Measurements from ENCODE around the gene ZNRF2. TPM values are rescaled to one million over a fixed set of nuclear protein-coding genes. Genes with fewer than 3 reads are reported as not detected.

ZNRF2 gene
- total RNA-seq, 2 donors from 2014 or later: 20.2 to 29.4 TPM

DNA sequence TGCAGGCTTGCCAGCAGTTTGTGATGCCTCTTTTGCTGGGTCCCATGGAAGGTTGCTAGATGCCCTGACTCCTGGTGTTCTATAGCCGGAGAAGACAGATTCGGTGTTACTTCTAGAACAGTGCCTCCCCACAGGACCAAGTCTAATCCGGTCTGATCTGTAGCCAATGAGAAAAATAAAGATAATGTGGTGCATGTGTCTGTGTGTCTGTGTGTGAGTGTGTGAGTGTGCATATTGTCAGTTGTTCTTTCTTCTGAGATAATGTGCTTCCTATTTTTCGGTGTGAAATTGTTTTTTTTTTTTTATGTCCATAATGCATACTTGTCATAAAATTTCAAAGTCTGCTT is 29.7 kb upstream of the ZNRF2 start:
- Histone ChIP-seq H3K4me3 (no peak overlapping the region), H3K27ac (no peak overlapping the region), H3K27me3 (replicated peaks; ENCODE audit: insufficient read depth) (no peaks in the 10 kb centered on the region), H3K4me1 (ENCODE audit: control insufficient read depth in 1 of 2, low read depth in 2 of 2) (peaks cover 8 to 20% of the 10 kb centered on the region in 2 donors), H3K36me3 (no peaks in the 10 kb centered on the region), H3K9me3 (no peaks in the 10 kb centered on the region)
- DNase-seq (ENCODE audit: low spot score) (no peak), ATAC-seq (ENCODE audit: insufficient number of reproducible peaks, low FRiP score, low read depth) (no peak)
- TF ChIP-seq CTCF (IDR thresholded peaks at IDR 0.05): no peak

DNA sequence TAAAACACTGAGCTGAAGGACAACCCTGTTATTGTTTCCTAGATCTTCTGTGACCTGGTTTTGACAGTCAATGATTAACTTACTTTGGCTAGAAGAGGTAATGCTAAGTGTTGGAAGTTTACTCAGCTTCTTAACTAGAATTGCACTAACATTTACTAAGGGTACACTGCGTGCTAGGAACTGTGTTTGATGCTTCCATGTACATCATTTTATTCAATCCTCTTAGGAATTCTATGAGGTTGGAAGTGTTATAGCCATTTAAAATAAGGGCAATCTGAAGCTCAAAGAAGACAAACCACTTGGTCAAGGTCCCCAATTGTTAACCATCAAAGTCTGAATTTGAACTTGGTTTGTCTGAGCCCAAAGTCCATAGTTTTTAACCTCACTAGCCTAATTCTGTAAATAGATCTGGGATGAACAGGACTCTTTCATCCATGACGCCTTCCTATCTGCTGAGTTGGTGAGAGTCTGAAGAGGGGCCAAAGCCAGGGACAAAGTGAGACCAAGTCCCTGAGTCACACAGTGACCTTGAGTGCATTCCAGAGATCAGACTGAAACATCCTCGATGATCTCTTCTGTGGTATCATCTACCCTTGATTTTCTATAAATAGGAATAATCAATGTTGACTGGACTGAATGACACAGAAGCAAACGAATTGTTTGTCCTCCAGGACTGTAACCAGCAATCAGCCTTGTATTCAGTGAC is 29.2 kb upstream of the ZNRF2 start:
- Histone ChIP-seq H3K9me3 (no peaks in the 10 kb centered on the region), H3K4me1 (ENCODE audit: control insufficient read depth in 1 of 2, low read depth in 2 of 2) (peaks cover 8 to 20% of the 10 kb centered on the region in 2 donors), H3K4me3 (no peak overlapping the region), H3K36me3 (no peaks in the 10 kb centered on the region), H3K27me3 (replicated peaks; ENCODE audit: insufficient read depth) (no peaks in the 10 kb centered on the region), H3K27ac (no peak overlapping the region)
- no peak for ATAC-seq (ENCODE audit: insufficient number of reproducible peaks, low FRiP score, low read depth)
- no peak for DNase-seq (ENCODE audit: low spot score)
- no peak for TF ChIP-seq CTCF (IDR thresholded peaks at IDR 0.05)

- Histone ChIP-seq H3K27me3 (replicated peaks; ENCODE audit: insufficient read depth) (no peaks in the 10 kb centered on the region), H3K9me3 (no peaks in the 10 kb centered on the region), H3K36me3 (no peaks in the 10 kb centered on the region), H3K4me3 (no peak overlapping the region), H3K4me1 (ENCODE audit: control insufficient read depth in 1 of 2, low read depth in 2 of 2) (peaks cover 8 to 20% of the 10 kb centered on the region in 2 donors), H3K27ac (no peak overlapping the region)
- no peak for TF ChIP-seq CTCF (IDR thresholded peaks at IDR 0.05)
- DNase-seq (ENCODE audit: low spot score) (no peak), ATAC-seq (ENCODE audit: insufficient number of reproducible peaks, low FRiP score, low read depth) (no peak)
Measured at GRCh38 chr7:30256349-30256858, 28.0 kb upstream of the ZNRF2 start.

DNA sequence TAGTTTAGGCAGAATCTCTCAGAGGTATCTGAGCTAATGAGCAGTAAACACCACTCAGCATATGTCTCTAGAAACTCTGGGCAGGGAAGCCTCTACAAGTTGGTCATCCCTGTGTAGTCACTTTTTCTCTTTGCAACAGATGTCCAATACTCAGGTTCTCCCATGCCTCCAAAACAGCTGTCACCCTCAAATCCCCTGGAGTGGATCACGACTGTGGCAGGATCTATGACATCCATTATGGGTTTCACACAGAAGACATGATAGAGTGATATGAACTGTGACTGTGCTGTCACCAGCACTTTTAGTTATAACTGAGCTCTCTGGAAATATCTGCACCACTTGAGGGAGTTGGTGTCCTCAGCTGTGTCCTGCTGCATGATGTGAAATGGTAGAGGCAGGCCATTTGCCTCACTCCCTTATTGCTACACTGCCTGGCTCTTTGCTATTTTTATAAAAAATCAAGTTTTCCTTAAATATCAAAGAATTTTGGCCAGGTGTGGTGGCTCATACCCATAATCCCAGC is 24.1 kb upstream of the ZNRF2 start:
- Histone ChIP-seq H3K4me1 (ENCODE audit: control insufficient read depth in 1 of 2, low read depth in 2 of 2) (no peaks in the 10 kb centered on the region), H3K4me3 (no peak overlapping the region), H3K9me3 (no peaks in the 10 kb centered on the region), H3K36me3 (no peaks in the 10 kb centered on the region), H3K27ac (no peak overlapping the region), H3K27me3 (replicated peaks; ENCODE audit: insufficient read depth) (no peaks in the 10 kb centered on the region)
- ATAC-seq (ENCODE audit: insufficient number of reproducible peaks, low FRiP score, low read depth): no peak
- DNase-seq (ENCODE audit: low spot score): no peak
- no peak for TF ChIP-seq CTCF (IDR thresholded peaks at IDR 0.05)

DNA sequence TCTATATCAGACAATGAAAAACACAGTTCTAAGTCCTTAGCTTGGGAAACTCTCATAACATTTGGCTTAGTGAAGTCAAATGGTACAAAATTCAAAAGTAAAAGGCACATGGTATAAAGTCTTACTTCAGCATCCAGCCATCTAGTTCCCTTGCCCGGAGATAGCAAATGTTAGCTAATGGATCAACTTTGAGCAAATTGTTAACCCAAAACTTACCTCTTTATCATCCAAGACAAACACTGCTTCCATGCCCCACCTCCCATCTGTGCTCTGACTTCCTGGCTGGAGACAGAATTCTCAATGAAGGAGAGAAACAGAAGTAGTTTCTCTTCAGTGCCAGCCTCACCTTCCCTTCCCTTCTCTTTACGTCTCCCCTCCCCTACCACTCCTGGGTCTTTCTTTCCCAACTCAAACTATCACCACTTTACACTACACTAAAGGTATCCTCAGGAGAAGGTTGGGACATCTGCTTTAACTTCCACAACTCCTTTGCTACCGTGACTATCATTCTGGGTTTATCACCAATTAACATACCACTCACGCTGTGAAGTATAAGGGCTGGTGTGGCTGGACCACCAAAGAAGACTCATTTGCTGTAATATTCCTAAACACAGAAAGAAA is 21.2 kb upstream of the ZNRF2 start:
- DNase-seq (ENCODE audit: low spot score): no peak
- no peak overlapping the region for H3K4me3 ChIP-seq
- TF ChIP-seq CTCF (IDR thresholded peaks at IDR 0.05): no peak
- no peaks in the 10 kb centered on the region for H3K36me3 ChIP-seq
- H3K4me1 ChIP-seq (ENCODE audit: control insufficient read depth in 1 of 2, low read depth in 2 of 2): no peaks in the 10 kb centered on the region
- H3K9me3 ChIP-seq: no peaks in the 10 kb centered on the region
- no peak overlapping the region for H3K27ac ChIP-seq
- ATAC-seq (ENCODE audit: insufficient number of reproducible peaks, low FRiP score, low read depth): no peak
- no peaks in the 10 kb centered on the region for H3K27me3 ChIP-seq (replicated peaks; ENCODE audit: insufficient read depth)

Measured in thoracic aorta (tissue), 2 donors.